ENCODE measurements around the gene HNRNPCL1.
"Not testable (repeated sequence)": the region's sequence is repeated elsewhere in the genome, so short reads cannot be mapped to it uniquely, and the experiment has no call there.

Gene HNRNPCL1

DNA sequence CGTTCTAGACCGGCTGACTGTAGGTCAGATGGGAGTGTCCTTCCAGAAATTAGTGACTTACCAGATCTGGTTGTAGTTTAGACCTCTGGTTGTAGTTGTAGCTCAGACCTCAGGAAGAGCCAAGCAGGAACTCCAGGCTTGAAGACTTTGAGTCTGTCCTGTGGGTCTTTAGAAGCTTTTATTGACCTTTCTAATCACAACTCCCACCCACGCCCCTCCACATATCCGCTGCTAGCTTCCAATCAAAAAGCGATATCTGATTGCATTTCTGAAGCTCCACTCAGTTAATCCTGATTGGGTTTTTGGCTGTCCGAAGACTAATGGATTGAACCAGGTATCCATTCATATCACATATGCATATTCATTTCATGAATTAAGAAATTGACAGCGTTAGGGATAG lies at the start of gene HNRNPCL1:
Gene HNRNPCL1, minus strand, starts transcription at position 101 of the 400 bp plus-strand sequence. CDS start 431 bp downstream, outside the sequence.
- not testable (repeated sequence) for DNase-seq

- DNase-seq = not testable (repeated sequence)
Observed at GRCh38 chr1:12898170-12898569, 49.6 kb upstream of the HNRNPCL1 start, which contains the start of gene PRAMEF10. Gene PRAMEF10 (minus strand): TSS chr1:12898270. CDS start chr1:12895847, 2,423 bp downstream.

DNA sequence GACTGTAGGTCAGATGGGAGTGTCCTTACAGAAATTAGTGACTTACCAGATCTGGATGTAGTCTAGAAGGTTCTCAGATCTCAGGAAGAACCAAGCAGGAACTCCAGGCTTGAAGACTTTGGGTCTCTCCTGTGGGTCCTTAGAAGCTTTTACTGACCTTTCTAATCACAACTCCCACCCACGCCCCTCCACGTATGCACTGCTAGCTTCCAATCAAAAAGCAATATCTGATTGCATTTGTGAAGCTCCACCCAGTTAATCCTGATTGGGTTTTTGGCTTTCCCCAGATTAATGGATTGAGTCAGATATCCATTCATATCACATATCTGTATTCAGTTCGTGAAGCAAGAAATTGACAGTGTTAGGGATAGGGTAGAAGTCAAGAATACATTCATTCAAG lies 37.6 kb upstream of the HNRNPCL1 start, which contains the start of gene PRAMEF4:
Gene PRAMEF4, minus strand, starts transcription at position 101 of the 400 bp plus-strand sequence. CDS start 2,807 bp downstream, outside the sequence.
- DNase-seq = not testable (repeated sequence)

- not testable (repeated sequence) for DNase-seq
Observed at GRCh38 chr1:12878453-12878852, 29.9 kb upstream of the HNRNPCL1 start.

- not testable (repeated sequence) for DNase-seq
Observed at GRCh38 chr1:12863131-12863880, 14.8 kb upstream of the HNRNPCL1 start.

- not testable (repeated sequence) for DNase-seq
Observed at GRCh38 chr1:12856786-12857185, 8.3 kb upstream of the HNRNPCL1 start, which contains the start of gene PRAMEF2. Gene PRAMEF2 (plus strand): TSS chr1:12857086. CDS start chr1:12859010, 1,924 bp downstream.

DNA sequence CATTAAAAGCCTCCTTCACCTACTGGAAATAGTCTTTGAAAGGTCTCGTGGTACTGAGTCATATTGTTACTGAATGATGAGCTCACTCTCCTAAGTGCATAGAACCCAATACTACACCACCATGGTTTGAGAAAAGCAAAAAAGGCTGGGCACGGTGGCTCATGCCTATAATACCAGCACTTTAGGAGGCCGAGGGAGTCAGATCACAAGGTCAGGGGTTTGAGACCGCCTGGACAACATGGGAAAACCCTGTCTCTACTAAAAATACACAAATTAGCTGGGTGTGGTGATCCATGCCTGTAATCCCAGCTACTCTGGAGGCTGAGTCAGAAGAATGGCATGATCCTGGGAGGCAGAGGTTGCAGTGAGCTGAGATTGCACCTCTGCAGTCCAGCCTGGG lies 3.3 kb upstream of the HNRNPCL1 start:
- DNase-seq = no peak

GRCh38 chr1:12833251-12833650 lies 15.3 kb downstream of the HNRNPCL1 start:
- DNase-seq = not testable (repeated sequence)

- DNase-seq = not testable (repeated sequence)
Observed at GRCh38 chr1:12831310-12831709, 17.2 kb downstream of the HNRNPCL1 start, which contains the start of gene PRAMEF11. Gene PRAMEF11 (minus strand): TSS chr1:12831410. CDS start chr1:12828789, 2,621 bp downstream.

DNA sequence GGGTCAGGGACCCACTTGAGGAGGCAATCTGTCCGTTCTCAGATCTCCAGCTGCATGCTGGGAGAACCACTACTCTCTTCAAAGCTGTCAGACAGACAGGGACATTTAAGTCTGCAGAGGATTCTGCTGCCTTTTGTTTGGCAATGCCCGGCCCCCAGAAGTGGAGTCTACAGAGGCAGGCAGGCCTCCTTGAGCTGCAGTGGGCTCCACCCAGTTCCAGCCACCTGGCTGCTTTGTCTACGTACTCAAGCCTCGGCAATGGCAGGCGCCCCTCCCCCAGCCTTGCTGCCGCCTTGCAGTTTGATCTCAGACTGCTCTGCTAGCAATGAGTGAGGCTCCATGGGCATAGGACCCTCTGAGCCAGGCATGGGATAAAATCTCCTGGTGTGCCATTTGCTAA lies 29.5 kb downstream of the HNRNPCL1 start:
- DNase-seq = not testable (repeated sequence)

- DNase-seq = no peak
Observed at GRCh38 chr1:12811409-12811784, 37.1 kb downstream of the HNRNPCL1 start.

DNA sequence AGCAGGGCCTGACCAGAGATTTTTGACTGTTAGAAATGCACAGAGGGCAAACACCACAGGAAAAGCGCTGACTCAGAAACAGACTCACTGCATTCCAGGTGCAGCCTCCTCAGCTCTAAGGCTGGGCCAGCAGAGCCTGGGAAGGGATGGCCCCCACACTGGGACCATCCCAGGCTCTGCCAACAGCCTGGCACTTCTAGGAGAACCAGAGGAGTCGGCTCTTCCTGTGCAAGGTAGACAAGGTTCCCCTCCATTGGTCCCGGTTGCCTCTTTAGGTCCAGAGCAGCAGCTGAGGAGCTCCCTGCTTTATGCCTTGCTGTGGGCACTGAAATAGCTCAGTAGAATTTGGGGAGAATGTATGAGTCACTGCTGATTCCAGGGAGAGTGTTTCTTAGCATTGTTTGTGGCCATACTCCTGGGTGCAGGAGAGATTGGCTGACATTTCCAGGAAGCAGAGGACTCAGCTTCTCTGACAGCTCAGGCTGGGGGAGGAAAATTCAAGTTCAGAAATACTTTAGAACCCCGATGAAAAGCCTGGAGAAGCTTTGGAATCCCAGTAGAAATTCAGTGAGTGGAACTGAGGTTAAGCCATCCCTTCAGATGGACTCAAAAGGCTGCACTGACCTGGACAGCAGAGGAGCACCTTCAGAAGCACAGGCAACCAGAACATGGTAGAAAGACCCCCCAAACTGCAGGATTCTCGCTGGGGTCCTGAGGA lies 37.7 kb downstream of the HNRNPCL1 start:
- no peak for DNase-seq

DNA sequence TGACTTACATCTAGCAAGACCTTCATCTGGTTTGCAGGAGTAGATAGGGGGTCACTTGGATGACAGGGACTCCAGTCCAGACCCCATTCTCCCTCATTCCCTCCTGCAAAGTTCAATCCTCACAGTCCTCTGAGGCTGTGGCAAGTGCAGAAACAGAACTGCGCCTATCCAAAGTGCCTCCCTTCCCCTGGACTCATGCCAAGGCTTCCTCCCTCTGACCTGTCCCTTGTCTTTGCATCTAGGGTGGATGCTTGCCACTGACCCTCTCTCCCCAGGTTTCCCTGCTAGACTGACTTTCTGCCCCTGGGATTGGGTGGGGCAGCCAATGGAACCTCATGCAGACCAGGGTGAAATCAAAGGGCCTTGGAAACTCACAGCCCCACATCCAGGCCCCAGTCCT lies 38.6 kb downstream of the HNRNPCL1 start:
- no peak for DNase-seq

- DNase-seq = no peak
Observed at GRCh38 chr1:12799730-12800129, 48.8 kb downstream of the HNRNPCL1 start.

DNA sequence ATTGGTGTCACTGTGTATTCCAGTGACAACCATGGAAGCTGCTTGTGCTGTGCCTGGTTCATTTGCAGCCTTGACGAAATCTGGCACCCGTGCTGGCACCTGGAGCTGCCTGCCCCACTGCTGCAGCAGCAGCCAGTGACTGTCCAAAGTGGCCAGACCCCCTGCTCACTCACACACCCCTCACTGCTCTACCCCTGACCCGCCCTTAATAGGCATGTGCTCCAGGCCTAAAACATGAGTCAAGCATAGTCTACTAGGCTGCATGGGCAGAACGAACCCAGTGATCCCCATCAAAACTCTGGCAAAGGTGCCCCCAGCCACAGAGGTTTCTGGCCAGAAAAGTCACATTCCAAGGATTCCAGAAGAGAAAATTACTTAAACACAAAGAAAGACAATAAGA lies 49.6 kb downstream of the HNRNPCL1 start:
- DNase-seq = no peak

Data from NCI-H146 (cell line).